Measurements from ENCODE around the gene HK3. TPM values are rescaled to one million over a fixed set of nuclear protein-coding genes. Genes with fewer than 3 reads are reported as not detected.

HK3 gene
- total RNA-seq, 2 experiments from 2014 or later, result 0.21 to 0.22 TPM

- Mint-ChIP-seq H3K36me3 (ENCODE audit: low read depth) (no peaks in the 10 kb centered on the region), H3K4me3 (no peak overlapping the region), H3K27me3 (no peaks in the 10 kb centered on the region), H3K9me3 (no peaks in the 10 kb centered on the region), H3K27ac (no peak overlapping the region), H3K4me1 (no peaks in the 10 kb centered on the region)
- CTCF ChIA-PET, result interaction anchor here (0.5 kb wide), 1 partner anchor 30 kb away, joined by 6 read pairs; no protein-coding TSS in a partner anchor
- no peak for DNase-seq
- POLR2A ChIA-PET, result no interaction called here
Measured at GRCh38 chr5:176856746-176857145, 42.4 kb downstream of the HK3 start.

- CTCF ChIA-PET, result no interaction called here
Measured at GRCh38 chr5:176855598-176855997, 43.5 kb downstream of the HK3 start.

GRCh38 chr5:176854164-176854563 lies 45.0 kb downstream of the HK3 start:
- no peaks in the 10 kb centered on the region for H3K9me3 Mint-ChIP-seq
- H3K4me3 Mint-ChIP-seq, result no peak overlapping the region
- ChIA-PET POLR2A (no interaction called here), CTCF (interaction anchor here (0.5 kb wide), 1 partner anchor 11 kb away, joined by 3 read pairs; no protein-coding TSS in a partner anchor)
- H3K36me3 Mint-ChIP-seq (ENCODE audit: low read depth), result no peaks in the 10 kb centered on the region
- no peaks in the 10 kb centered on the region for H3K27me3 Mint-ChIP-seq
- no peak for DNase-seq
- no peak overlapping the region for H3K27ac Mint-ChIP-seq
- no peaks in the 10 kb centered on the region for H3K4me1 Mint-ChIP-seq

More at GRCh38 chr5:176855598-176855997, 43.5 kb downstream of the HK3 start:
- Mint-ChIP-seq H3K4me3 (no peak overlapping the region), H3K27ac (no peak overlapping the region), H3K4me1 (no peaks in the 10 kb centered on the region), H3K9me3 (no peaks in the 10 kb centered on the region), H3K36me3 (ENCODE audit: low read depth) (no peaks in the 10 kb centered on the region), H3K27me3 (no peaks in the 10 kb centered on the region)
- POLR2A ChIA-PET, result no interaction called here
- no peak for DNase-seq

DNA sequence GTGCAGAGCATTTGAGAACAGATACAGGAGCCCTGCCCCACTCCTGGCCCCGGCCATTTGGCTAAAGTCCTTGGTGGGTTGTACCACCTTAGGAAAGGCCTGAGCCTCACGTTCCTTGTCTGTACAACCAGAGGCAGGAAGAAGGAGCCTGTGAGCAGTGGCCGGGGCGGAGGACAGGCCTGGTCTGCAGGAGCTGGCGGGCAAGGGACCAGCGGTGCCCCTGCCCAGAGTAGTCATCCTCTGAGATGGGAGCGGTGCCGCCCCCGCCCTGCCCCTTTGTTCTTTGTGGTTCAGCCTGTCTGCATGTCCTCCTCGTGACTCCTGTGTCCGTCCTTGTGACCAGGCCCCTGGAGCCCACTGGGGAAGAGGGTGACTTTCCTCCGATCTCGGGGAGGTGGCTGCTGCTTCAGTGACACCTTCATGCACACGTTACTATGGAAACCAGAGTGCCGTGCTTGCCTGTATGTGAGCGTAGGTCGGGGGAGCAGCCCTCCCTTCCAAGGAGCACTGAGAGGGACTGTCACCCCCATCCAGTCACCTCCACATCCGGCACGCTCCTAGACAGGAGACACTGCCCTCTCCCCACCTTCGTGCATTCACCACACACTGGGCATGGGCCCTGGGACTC lies 45.9 kb downstream of the HK3 start:
- no peak overlapping the region for H3K27ac Mint-ChIP-seq
- ChIA-PET CTCF (interaction anchor here (1.2 kb wide), 1 partner anchor 39 kb away, joined by 3 read pairs; no protein-coding TSS in a partner anchor), POLR2A (no interaction called here)
- no peak for DNase-seq
- no peaks in the 10 kb centered on the region for H3K27me3 Mint-ChIP-seq
- no peaks in the 10 kb centered on the region for H3K9me3 Mint-ChIP-seq
- H3K36me3 Mint-ChIP-seq (ENCODE audit: low read depth), result no peaks in the 10 kb centered on the region
- H3K4me3 Mint-ChIP-seq, result no peak overlapping the region
- no peaks in the 10 kb centered on the region for H3K4me1 Mint-ChIP-seq

DNA sequence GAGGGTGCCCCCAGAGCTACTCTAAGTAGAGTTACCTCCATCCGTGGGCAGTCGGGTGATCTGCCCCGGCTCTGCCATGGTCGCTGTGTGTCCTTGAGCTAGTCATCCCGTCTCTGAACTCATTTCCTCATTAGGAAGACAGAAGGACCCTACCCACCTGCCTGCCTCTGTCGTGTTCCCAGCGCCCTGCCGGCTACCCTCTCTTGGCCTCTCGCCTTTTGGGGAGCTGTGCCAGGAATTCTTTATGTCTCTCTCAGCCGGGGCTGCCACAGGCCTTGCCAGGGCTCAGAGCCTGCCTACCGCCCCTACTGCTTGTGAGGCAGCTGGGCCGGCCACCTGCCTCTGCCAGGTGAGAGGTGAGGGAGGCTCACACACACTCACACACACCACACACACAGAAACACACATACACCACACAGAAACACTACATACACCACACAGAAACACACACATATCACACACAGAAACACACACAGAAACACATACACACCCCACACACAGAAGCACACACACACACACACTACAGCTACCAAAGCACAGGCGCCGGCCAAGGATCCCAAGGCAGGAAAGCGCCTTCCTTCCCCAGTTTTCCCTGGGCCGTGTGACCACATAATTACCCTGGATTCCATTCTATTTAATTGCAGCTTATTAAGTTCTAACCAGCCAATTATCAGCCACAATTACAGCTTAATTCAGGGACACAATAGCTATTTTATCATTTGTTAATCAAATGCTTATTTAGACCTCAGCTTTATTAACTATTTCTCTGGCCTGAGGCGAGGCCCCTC lies 47.1 kb downstream of the HK3 start:
- H3K9me3 Mint-ChIP-seq, result no peaks in the 10 kb centered on the region
- no peak overlapping the region for H3K4me3 Mint-ChIP-seq
- no peaks in the 10 kb centered on the region for H3K36me3 Mint-ChIP-seq (ENCODE audit: low read depth)
- no peak for DNase-seq
- no peaks in the 10 kb centered on the region for H3K4me1 Mint-ChIP-seq
- ChIA-PET POLR2A (no interaction called here), CTCF (interaction anchor here (1.2 to 1.6 kb wide), 2 partner anchors 38 to 68 kb away, joined by 3 read pairs; no protein-coding TSS in a partner anchor)
- H3K27ac Mint-ChIP-seq, result no peak overlapping the region
- no peaks in the 10 kb centered on the region for H3K27me3 Mint-ChIP-seq

DNA sequence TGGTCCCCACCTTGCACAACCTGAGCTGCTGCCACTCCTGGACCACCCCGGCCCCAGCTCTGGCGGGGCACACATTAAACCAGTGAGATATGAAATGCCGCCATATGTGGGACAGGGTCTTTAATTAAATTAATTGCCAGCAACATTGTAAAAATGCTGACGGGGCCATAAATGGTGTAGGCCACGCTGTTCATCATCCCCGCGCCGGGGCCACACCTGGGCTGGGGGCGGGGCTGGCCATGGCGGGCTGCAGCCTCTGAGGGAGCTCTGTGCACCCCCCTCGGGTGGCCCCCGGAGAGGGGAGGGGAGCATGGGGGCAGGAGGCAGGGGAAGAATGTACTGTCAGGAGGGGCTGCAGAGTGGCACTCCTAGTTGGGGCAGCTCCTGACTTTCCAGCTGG lies 47.8 kb downstream of the HK3 start:
- ChIA-PET CTCF (interaction anchor here (1.6 kb wide), 1 partner anchor 69 kb away, joined by 3 read pairs; no protein-coding TSS in a partner anchor), POLR2A (no interaction called here)
- H3K9me3 Mint-ChIP-seq, result no peaks in the 10 kb centered on the region
- H3K27me3 Mint-ChIP-seq, result no peaks in the 10 kb centered on the region
- H3K4me3 Mint-ChIP-seq, result no peak overlapping the region
- H3K36me3 Mint-ChIP-seq (ENCODE audit: low read depth), result no peaks in the 10 kb centered on the region
- no peak for DNase-seq
- no peak overlapping the region for H3K27ac Mint-ChIP-seq
- no peaks in the 10 kb centered on the region for H3K4me1 Mint-ChIP-seq

GRCh38 chr5:176850371-176851245 lies 48.5 kb downstream of the HK3 start:
- Mint-ChIP-seq H3K27me3 (peaks cover 4% of the 10 kb centered on the region), H3K27ac (no peak overlapping the region), H3K4me3 (no peak overlapping the region), H3K4me1 (no peaks in the 10 kb centered on the region), H3K36me3 (ENCODE audit: low read depth) (no peaks in the 10 kb centered on the region), H3K9me3 (no peaks in the 10 kb centered on the region)
- no peak for DNase-seq
- ChIA-PET CTCF (interaction anchor here (1.6 kb wide), 1 partner anchor 70 kb away, joined by 3 read pairs; no protein-coding TSS in a partner anchor), POLR2A (no interaction called here)

- no peak for DNase-seq
- H3K27ac Mint-ChIP-seq, result no peak overlapping the region
- peaks cover 5% of the 10 kb centered on the region for H3K27me3 Mint-ChIP-seq
- ChIA-PET CTCF (no interaction called here), POLR2A (no interaction called here)
- no peaks in the 10 kb centered on the region for H3K4me1 Mint-ChIP-seq
- H3K4me3 Mint-ChIP-seq, result no peak overlapping the region
- no peaks in the 10 kb centered on the region for H3K36me3 Mint-ChIP-seq (ENCODE audit: low read depth)
- H3K9me3 Mint-ChIP-seq, result no peaks in the 10 kb centered on the region
Measured at GRCh38 chr5:176849611-176850227, 49.4 kb downstream of the HK3 start.

GRCh38 chr5:176848651-176849050 lies 50.5 kb downstream of the HK3 start:
- ChIA-PET CTCF (no interaction called here), POLR2A (no interaction called here)
- Mint-ChIP-seq H3K27me3 (peaks cover 5% of the 10 kb centered on the region), H3K27ac (no peak overlapping the region), H3K4me1 (no peaks in the 10 kb centered on the region), H3K36me3 (ENCODE audit: low read depth) (no peaks in the 10 kb centered on the region), H3K9me3 (no peaks in the 10 kb centered on the region), H3K4me3 (no peak overlapping the region)
- DNase-seq, result no peak

DNA sequence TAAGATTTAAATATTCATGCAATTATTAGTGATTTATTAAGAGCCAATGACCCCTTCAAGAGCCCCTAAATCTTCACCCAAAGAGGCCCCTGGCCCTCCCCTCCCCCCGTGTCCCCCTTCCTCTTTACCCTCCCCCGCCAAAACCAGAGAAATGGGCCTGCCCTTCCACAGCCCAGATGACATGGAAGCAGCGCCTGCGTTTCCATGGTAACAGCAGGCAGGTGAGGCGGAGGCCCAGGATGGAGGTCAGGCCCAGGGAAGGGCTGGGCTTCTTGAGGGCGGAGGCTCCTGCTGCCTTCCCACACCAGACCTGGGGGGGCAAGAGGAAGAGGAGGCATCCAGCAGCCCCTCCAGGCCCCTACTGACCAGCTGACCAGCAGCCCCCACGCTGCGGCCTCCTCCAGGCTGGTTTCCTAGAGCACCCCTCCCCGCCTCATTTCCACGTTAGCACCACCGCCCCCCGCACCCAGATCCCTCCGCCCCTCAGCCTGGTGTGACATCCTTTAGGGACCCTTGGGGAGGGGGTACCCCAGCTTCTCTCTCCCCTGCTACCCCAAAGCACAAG lies 51.3 kb downstream of the HK3 start:
- Mint-ChIP-seq H3K27ac (no peak overlapping the region), H3K4me3 (no peak overlapping the region), H3K27me3 (peaks cover 5% of the 10 kb centered on the region), H3K9me3 (no peaks in the 10 kb centered on the region), H3K36me3 (ENCODE audit: low read depth) (no peaks in the 10 kb centered on the region), H3K4me1 (no peaks in the 10 kb centered on the region)
- ChIA-PET POLR2A (no interaction called here), CTCF (no interaction called here)
- no peak for DNase-seq

- CTCF ChIA-PET, result no interaction called here
- POLR2A ChIA-PET, result no interaction called here
- no peaks in the 10 kb centered on the region for H3K36me3 Mint-ChIP-seq (ENCODE audit: low read depth)
- H3K9me3 Mint-ChIP-seq, result no peaks in the 10 kb centered on the region
- H3K27me3 Mint-ChIP-seq, result peaks cover 5% of the 10 kb centered on the region
- H3K4me3 Mint-ChIP-seq, result no peak overlapping the region
- H3K27ac Mint-ChIP-seq, result no peak overlapping the region
- DNase-seq, result no peak
- no peaks in the 10 kb centered on the region for H3K4me1 Mint-ChIP-seq
Measured at GRCh38 chr5:176847148-176847547, 52.0 kb downstream of the HK3 start.

DNA sequence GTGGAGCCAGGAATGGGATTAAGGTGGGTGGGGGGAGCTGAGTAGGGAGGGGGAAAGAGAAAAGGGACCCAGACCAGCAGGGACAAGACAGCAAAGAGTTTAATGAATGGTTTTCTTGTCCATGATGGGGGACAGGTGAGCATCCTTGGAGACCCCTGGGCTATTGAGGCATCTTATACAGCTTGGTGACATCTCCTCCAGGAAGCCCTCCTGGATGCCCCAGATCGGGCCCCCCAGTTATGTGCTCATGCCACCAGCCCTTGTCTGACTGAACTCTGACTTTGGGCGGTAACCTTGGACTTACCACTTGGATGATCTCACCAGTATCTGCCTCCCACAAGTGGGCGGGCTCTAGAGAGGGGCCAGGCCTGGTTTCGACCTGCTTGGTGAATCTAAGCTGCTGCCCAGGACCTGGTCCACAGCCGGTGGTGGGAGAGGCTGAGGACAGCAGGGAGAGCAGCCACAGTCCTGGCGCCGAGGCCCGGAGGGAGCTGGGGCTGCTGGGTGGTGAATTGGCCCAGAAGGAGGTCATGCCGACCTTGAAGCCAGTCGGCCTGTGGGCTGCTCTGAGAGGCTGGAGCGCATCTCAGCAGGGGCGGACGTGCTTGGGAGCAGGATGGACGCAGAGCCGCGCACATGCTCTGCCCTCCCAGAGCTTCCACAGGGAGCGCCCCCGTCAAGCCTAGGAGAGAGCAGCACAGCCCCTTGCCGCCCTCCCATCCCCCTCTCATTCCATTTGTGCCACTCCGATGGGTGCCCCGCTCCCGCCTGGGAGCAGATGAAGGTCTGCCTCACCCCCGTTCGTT lies 52.6 kb downstream of the HK3 start:
- ChIA-PET CTCF (no interaction called here), POLR2A (no interaction called here)
- no peaks in the 10 kb centered on the region for H3K4me1 Mint-ChIP-seq
- no peak overlapping the region for H3K27ac Mint-ChIP-seq
- H3K4me3 Mint-ChIP-seq, result no peak overlapping the region
- H3K36me3 Mint-ChIP-seq (ENCODE audit: low read depth), result no peaks in the 10 kb centered on the region
- DNase-seq, result no peak
- H3K9me3 Mint-ChIP-seq, result no peaks in the 10 kb centered on the region
- peaks cover 5% of the 10 kb centered on the region for H3K27me3 Mint-ChIP-seq
